HG02610 (cell line): ENCODE data around the gene ASIC3.

Experiments
- ATAC-seq: cut with Tn5 transposase; IDR thresholded peaks from one replicate; pipeline ENCODE4 v1.9.1; 2021; ENCODE audit warnings: mild to moderate bottlenecking, moderate library complexity; ENCODE audit not compliant: unreplicated experiment

Gene ASIC3

DNA sequence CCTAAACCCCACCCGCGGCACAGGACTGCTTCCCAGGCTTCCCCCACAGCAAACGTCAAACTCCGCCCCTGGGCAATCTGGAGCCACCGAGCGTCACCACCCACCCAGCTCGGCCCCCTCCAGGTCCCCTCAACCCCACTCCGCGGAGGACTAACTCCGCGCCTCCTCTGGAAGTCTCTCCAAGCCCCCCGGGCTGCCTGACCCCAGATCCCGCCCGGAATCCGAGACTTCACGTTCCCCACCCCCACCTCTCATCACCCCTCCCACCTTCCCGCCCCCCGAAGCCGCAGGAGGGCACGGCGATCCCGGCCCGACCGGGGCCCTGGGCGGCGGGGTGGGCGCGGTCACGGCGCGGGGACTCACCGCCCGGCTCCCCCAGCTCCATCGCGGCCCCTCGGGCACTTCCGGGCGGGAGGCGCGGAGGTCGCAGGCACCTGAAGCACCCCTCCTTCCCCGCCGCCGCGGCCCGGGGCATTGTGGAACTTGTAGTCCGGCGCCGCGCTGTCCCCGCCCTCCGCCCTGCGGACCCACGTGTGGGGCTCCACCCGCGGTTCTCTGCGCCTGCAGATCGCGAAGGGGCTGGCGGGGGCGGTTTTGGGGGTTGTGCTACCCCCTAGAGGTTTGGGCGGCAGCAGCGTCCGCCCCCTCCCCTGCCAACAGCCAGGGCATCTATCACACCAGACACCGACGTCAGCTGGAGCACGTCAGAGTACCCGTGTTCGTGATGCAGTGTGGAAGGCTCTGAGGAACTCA, 34.9 kb downstream of the ASIC3 start, which contains the start of gene TMUB1:
TMUB1 (minus strand) TSS at position 423 of the 753 bp plus-strand sequence. CDS start 930 bp downstream, outside the sequence.
- peak; percentile 42 for ATAC-seq

GRCh38 chr7:151083824-151084160, 35.5 kb downstream of the ASIC3 start:
- no peak for ATAC-seq

GRCh38 chr7:151085329-151085690, 37.0 kb downstream of the ASIC3 start:
- no peak for ATAC-seq

DNA sequence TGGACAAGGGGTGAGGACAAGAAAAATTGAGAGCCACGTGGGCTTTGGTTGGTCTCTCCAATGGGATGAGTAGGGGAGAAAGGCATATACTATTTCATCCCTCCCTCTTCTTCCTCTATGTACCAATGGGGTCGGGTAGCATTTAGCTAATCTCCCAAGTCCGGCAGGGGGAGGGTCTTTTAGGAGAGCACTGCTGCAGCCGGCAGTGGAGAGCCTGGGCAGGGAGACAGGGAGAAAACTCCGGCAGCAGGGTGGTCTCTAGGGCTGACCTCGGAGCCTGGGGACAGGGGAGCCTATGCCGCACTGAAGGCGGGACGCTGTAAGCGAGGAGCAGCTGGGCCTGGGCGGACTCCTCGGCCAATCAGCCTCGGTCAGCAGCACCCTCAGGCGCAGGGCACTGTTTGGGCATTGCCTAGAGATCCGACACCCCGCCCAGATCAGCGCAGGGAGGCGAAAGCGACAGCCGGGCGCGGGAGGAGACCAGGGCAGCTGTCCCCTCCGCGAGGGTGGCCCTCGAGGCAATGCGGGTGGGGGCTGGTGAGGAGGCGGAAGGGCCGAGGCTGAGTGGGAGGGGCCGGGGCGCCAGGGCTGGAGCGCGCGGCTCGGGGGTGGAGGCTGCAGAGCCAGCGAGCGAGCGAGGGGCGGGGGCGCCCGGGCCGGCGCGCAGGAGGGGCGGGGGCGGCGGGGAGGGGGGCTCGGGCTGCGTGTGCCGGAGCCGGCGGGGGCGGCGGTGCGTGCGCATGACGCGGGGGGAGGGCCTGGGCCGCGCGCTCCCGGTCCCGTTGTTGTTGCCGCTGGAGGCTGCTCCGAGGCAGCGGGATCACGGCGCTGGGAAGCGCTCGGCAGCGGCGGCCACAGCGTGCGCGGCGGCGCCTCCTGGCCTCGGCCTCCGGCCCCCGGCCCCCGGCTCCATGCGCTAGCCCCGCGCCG, 37.6 kb downstream of the ASIC3 start, which contains the start of gene AGAP3:
AGAP3 (plus strand) TSS at position 785 of the 930 bp plus-strand sequence. CDS start 267 bp downstream, outside the sequence.
- peak; percentile 41 for ATAC-seq

DNA sequence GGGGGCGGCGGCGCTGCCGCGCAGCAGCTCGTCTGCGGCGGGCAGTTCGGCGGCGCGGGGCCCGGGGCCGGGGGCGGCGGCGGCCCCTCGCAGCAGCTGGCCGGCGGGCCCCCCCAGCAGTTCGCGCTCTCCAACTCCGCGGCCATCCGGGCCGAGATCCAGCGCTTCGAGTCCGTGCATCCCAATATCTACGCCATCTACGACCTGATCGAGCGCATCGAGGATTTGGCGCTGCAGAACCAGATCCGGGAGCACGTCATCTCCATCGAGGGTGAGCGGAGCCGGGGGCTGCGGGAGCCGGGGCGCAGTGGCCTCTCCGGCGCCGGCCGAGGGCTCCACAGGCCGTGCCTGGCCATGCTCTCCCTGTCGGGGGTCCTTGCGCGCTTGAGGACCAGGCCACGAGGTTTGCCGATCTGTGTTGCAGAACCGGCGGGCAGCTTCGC, 38.5 kb downstream of the ASIC3 start:
- no peak for ATAC-seq

DNA sequence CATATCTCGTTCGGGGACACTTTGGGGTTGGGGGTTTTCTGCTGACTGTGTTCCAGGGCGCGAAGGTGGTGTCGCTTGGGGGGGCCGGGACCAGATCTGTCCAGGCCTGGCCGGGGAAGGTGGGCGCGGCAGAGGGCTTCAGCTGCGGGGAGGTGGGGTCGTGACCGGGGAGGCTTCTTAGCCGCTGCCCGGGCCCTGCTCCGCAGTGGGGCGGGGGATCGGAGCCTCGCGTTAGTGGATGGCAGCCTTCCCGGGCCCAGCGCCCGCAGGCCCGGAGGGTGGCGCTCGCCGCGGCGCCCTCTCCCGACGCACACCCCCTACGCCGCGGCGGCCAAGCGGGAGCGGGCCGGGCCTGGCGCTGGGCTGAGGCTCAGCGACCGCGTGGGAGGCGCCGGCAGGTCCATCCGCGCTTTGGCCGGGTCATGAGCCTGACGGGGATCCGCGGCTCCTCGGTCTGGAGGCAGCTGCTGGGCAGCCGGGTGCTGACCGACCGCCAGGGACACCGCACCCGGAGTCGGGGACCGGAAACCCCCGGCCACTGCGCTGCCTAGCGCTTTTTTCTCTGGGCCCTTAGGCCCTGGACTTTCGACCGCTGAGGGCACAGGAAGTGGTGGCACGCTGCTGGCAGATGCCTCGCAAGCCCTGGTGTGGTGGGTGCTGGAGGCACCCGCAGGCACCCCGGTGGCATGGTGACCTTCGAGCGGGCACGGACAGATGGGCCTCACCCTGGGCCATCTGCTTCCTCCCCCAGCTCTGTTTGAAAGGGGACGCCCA, 39.1 kb downstream of the ASIC3 start:
- ATAC-seq, result no peak

DNA sequence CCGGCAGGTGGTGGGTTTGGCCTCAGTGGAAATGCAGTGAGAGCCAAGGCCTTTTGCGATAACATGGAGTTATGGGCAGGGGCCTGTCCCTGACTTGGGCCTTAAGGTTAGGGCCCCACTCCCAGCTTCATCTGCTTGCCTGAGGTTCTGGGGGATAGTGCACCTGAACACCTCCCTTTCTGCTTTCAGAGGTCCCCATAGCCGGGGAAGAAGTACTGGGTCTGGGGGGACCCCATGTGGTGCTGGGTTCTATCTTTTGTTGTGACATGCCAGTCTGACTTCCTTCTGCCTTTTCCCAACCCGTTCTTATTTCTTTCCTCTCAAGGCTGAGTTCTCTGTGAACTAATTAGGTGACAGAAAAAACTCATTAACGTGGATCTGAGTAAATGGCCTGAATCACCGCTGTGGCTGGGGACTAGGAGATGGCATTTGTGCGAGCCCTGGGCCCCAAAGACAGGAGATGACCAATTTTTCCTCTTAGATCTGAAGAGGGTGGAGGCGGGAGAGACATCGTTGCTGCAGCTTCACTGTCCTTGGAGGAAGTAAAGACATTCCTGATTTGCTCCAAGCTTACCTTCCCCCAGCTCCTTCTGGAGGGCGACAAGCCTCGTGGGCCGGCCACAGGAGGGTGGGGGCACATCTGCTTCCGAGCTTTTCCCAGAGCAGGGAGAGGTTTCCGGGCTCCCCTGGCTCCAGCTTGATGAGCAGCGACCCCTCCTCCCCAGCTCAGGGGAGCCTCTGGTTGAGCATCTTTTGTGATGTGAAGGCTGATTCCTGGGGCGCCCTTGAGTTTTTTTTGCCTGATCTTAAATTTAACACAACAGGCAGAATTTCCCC, 39.9 kb downstream of the ASIC3 start:
- no peak for ATAC-seq

DNA sequence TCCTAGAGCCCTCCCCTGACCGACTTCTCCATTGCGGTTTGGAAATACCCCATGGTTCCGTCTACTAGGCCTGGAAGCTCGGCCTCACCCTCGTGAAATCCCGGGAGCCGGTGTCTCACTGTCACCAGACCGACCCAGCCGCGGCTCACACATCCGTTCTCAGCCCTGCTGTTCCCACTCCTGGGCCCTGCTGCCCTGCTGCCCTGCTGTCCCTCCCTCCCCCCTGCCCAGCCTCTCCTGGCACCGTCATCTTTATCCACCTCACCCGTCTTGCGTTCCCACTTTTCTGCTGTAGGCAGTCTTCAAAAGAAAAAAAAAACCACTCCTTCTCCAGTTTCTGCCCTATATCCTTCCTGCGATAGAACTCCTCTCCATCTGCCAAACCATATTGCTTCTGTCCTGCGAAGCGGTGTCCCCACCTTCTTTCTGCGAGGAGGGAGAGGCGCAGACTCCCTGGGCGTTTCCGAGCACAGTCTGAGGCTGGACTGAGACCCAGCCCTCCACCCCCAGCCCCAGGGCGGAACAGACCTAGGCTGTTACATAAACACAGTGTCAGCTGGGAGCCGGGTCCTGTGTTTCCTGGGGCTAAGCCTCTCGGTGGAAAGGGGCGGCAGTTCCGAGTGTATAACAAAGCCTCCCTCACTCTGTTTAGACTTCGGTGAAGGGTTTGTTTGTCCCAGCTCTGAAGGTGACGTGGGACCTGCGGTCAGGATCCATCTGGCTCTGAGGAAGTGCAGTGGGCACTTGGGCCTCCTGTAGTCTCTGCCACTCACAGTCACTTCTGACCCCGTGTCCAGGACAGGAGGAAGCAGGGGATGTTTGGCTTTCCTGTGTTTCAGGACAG, 40.7 kb downstream of the ASIC3 start:
- peak; percentile 32 for ATAC-seq

- ATAC-seq, result no peak
Measured at GRCh38 chr7:151089893-151090730, 41.8 kb downstream of the ASIC3 start.

GRCh38 chr7:151091003-151091402, 42.7 kb downstream of the ASIC3 start:
- ATAC-seq, result no peak

- no peak for ATAC-seq
Measured at GRCh38 chr7:151091431-151091830, 43.1 kb downstream of the ASIC3 start.

DNA sequence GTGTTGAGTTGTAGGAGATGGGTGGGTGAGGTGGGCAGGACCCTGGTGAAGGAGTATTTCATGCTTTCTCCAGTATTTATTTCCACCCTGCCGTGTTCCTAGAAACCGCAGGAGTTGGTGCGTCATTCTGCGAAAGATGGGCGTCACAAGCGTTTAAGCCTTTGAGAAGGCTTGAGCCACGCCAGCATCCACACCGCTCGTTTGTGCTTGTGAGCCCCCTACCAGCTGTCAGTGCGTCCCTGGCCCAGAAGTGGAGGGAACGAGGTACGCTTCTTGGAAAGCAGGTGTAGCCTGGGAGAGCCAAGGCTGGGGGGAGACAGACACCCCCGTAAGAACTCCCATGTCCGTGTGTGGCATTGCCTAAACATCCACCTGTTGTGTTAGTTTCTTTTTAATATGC, 43.7 kb downstream of the ASIC3 start:
- no peak for ATAC-seq

DNA sequence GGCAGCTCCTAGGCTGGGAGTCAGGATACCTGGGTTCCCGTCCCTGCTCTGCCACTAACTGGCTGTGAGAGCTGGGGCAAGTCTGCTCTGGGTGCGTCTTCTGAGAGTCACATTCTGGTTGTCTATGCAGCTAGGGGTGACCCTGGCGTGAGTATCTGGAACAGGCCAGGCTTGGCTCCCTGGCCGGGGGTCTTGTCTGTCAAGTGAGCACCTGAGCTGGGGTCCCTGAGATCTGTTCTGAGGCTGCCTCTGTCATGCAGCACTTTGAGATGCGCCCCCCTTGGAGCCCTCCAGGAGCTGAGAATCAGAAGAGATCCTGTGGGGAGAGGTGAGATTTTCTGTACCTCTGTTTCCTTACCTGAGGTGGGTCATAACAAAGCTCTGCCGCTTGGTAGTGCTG, 45.4 kb downstream of the ASIC3 start:
- ATAC-seq, result no peak

GRCh38 chr7:151094675-151095074, 46.3 kb downstream of the ASIC3 start:
- no peak for ATAC-seq

GRCh38 chr7:151095123-151095797, 46.9 kb downstream of the ASIC3 start:
- no peak for ATAC-seq

GRCh38 chr7:151095828-151096475, 47.6 kb downstream of the ASIC3 start:
- ATAC-seq, result no peak

GRCh38 chr7:151099486-151100211, 51.3 kb downstream of the ASIC3 start:
- ATAC-seq, result no peak
